WTC11 (cell line): ENCODE data around the gene C18orf32. TPM values are rescaled to one million over a fixed set of nuclear protein-coding genes. Genes with fewer than 3 reads are reported as not detected.
"Not testable (repeated sequence)": the region's sequence is repeated elsewhere in the genome, so short reads cannot be mapped to it uniquely, and the experiment has no call there.

Source experiments
- ATAC-seq: fragments of 200-7000 bp; cut with Tn5 transposase; 2 replicates; pipeline ENCODE4 v1.10.0; 2021; ENCODE audit warnings: mild to moderate bottlenecking, moderate library complexity
- CTCF ChIA-PET: fragments of 300-600 bp; sonication (Branson Sonifier 250); formaldehyde crosslinking; loops from one replicate; lab custom pipeline; 2021; ENCODE audit warnings: antibody characterized with exemption; lab: Charles Lee
- POLR2A ChIA-PET: fragments of 350-600 bp; sonication (Branson Sonifier 250); formaldehyde crosslinking; loops from one replicate; lab custom pipeline; 2021; ENCODE audit warnings: antibody characterized with exemption; lab: Charles Lee
- DNase-seq: peaks from one replicate; pipeline ENCODE4 v3.0.0; 2021; ENCODE audit warnings: low spot score
- H3K27ac Mint-ChIP-seq: 2 replicates; pipeline ENCODE4 v1.8.0; 2021; ENCODE audit warnings: mixed read lengths
- H3K27me3 Mint-ChIP-seq: 2 replicates; pipeline ENCODE4 v1.8.0; 2021; ENCODE audit warnings: low read depth, mild to moderate bottlenecking, moderate library complexity, mixed read lengths
- H3K36me3 Mint-ChIP-seq: 2 replicates; pipeline ENCODE4 v1.8.0; 2021; ENCODE audit warnings: mixed read lengths
- H3K4me1 Mint-ChIP-seq: 2 replicates; pipeline ENCODE4 v1.8.0; 2022; ENCODE audit warnings: mixed read lengths
- H3K4me3 Mint-ChIP-seq: 2 replicates; pipeline ENCODE4 v1.8.0; 2021; ENCODE audit warnings: mild to moderate bottlenecking, moderate library complexity, mixed read lengths
- H3K9me3 Mint-ChIP-seq: 2 replicates; pipeline ENCODE4 v1.8.0; 2021; ENCODE audit warnings: mixed read lengths
- GABPB1 ChIP-seq: sonication (generic); formaldehyde crosslinking; IDR thresholded peaks from 2 replicates; pipeline ENCODE4 v1.8.1; 2023; ENCODE audit warnings: mild to moderate bottlenecking, missing genetic modification reagents
- HMGA2 ChIP-seq: fragments of 250-450 bp; sonication (Bioruptor Pico); IDR thresholded peaks from 2 replicates; pipeline ENCODE4 v1.4.0; 2021; ENCODE audit warnings: mild to moderate bottlenecking, moderate library complexity
- KAT7 ChIP-seq: sonication (generic); formaldehyde crosslinking; IDR thresholded peaks from 2 replicates; pipeline ENCODE4 v1.8.1; 2023; ENCODE audit warnings: missing genetic modification reagents, mild to moderate bottlenecking, borderline replicate concordance
- MYBL2 ChIP-seq: sonication (generic); formaldehyde crosslinking; IDR thresholded peaks from 2 replicates; pipeline ENCODE4 v1.8.1; 2023; ENCODE audit warnings: mild to moderate bottlenecking, moderate library complexity, missing genetic modification reagents
- TP53 ChIP-seq: sonication (generic); formaldehyde crosslinking; IDR thresholded peaks from 2 replicates; pipeline ENCODE4 v1.8.1; 2023; ENCODE audit warnings: mild to moderate bottlenecking, missing genetic modification reagents
- total RNA-seq: library from RNA; stranded (reverse); gene quantifications from 3 replicates; pipeline ENCODE4 v1.2.3, GENCODE V29; 2021
- TF ChIP-seq, protein P1 (sequence below): sonication (generic); formaldehyde crosslinking; IDR thresholded peaks from 2 replicates; pipeline ENCODE4 v1.8.0; 2023; ENCODE audit warnings: mild to moderate bottlenecking, missing genetic modification reagents
- TF ChIP-seq, protein P2 (sequence below): fragments of 250-450 bp; sonication (Bioruptor Pico); IDR thresholded peaks from 2 replicates; pipeline ENCODE4 v1.8.0; 2021; ENCODE audit warnings: mild to moderate bottlenecking
- TF ChIP-seq, protein P3 (sequence below): sonication (generic); formaldehyde crosslinking; IDR thresholded peaks from 2 replicates; pipeline ENCODE4 v1.8.1; 2022; ENCODE audit warnings: missing genetic modification reagents, borderline replicate concordance
- TF ChIP-seq, protein P4 (sequence below): sonication (generic); formaldehyde crosslinking; IDR thresholded peaks from 2 replicates; pipeline ENCODE4 v1.8.1; 2022; ENCODE audit warnings: low read depth, mild to moderate bottlenecking, moderate library complexity, missing genetic modification reagents, borderline replicate concordance
- TF ChIP-seq, protein P5 (sequence below): fragments of 250-450 bp; sonication (Bioruptor Pico); IDR thresholded peaks from 2 replicates; pipeline ENCODE4 v1.9.0; 2021; ENCODE audit warnings: mild to moderate bottlenecking, borderline replicate concordance

C18orf32 gene
- total RNA-seq, 1 experiment from 2014 or later = 32.1 TPM

DNA sequence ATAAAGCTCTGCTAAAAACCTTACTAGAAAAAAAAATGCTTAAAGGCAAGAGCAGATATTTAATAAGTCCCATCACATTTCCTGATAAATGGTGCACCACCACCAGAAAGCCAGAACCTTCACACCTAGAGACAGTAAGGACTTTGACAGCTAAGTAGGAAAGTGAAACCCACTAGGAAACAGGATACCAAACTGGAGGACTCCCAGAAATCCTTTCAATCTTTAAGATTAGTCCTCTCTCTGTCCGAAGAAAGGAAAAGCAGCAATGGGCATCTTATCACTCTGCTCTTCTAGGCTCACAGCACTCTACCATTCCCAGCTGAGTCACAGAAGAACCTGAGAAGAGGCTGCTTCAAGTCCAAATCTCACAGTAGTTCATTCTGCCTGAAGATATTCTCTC is 30.2 kb downstream of the C18orf32 start:
- CTCF ChIA-PET = no interaction called here
- Mint-ChIP-seq H3K4me3 (no peak overlapping the region), H3K36me3 (peaks cover 28% of the 10 kb centered on the region), H3K27me3 (peaks cover 11% of the 10 kb centered on the region), H3K4me1 (peaks cover 13% of the 10 kb centered on the region), H3K27ac (no peak overlapping the region), H3K9me3 (peaks cover 21% of the 10 kb centered on the region)
- DNase-seq = no peak
- POLR2A ChIA-PET = no interaction called here
- TF ChIP-seq, protein P1, sequence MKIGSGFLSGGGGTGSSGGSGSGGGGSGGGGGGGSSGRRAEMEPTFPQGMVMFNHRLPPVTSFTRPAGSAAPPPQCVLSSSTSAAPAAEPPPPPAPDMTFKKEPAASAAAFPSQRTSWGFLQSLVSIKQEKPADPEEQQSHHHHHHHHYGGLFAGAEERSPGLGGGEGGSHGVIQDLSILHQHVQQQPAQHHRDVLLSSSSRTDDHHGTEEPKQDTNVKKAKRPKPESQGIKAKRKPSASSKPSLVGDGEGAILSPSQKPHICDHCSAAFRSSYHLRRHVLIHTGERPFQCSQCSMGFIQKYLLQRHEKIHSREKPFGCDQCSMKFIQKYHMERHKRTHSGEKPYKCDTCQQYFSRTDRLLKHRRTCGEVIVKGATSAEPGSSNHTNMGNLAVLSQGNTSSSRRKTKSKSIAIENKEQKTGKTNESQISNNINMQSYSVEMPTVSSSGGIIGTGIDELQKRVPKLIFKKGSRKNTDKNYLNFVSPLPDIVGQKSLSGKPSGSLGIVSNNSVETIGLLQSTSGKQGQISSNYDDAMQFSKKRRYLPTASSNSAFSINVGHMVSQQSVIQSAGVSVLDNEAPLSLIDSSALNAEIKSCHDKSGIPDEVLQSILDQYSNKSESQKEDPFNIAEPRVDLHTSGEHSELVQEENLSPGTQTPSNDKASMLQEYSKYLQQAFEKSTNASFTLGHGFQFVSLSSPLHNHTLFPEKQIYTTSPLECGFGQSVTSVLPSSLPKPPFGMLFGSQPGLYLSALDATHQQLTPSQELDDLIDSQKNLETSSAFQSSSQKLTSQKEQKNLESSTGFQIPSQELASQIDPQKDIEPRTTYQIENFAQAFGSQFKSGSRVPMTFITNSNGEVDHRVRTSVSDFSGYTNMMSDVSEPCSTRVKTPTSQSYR (CRISPR knock-in tag) = no peak
- TF ChIP-seq, protein P2, sequence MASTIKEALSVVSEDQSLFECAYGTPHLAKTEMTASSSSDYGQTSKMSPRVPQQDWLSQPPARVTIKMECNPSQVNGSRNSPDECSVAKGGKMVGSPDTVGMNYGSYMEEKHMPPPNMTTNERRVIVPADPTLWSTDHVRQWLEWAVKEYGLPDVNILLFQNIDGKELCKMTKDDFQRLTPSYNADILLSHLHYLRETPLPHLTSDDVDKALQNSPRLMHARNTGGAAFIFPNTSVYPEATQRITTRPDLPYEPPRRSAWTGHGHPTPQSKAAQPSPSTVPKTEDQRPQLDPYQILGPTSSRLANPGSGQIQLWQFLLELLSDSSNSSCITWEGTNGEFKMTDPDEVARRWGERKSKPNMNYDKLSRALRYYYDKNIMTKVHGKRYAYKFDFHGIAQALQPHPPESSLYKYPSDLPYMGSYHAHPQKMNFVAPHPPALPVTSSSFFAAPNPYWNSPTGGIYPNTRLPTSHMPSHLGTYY (CRISPR knock-in tag) = no peak
- TF ChIP-seq, protein P3, sequence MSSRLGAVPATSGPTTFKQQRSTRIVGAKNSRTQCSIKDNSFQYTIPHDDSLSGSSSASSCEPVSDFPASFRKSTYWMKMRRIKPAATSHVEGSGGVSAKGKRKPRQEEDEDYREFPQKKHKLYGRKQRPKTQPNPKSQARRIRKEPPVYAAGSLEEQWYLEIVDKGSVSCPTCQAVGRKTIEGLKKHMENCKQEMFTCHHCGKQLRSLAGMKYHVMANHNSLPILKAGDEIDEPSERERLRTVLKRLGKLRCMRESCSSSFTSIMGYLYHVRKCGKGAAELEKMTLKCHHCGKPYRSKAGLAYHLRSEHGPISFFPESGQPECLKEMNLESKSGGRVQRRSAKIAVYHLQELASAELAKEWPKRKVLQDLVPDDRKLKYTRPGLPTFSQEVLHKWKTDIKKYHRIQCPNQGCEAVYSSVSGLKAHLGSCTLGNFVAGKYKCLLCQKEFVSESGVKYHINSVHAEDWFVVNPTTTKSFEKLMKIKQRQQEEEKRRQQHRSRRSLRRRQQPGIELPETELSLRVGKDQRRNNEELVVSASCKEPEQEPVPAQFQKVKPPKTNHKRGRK (CRISPR knock-in tag) = no peak
- TF ChIP-seq GABPB1 (CRISPR knock-in tag) (no peak), MYBL2 (CRISPR knock-in tag) (no peak), TP53 (no peak), HMGA2 (CRISPR knock-in tag) (no peak), KAT7 (CRISPR knock-in tag) (no peak)
- TF ChIP-seq, protein P4, sequence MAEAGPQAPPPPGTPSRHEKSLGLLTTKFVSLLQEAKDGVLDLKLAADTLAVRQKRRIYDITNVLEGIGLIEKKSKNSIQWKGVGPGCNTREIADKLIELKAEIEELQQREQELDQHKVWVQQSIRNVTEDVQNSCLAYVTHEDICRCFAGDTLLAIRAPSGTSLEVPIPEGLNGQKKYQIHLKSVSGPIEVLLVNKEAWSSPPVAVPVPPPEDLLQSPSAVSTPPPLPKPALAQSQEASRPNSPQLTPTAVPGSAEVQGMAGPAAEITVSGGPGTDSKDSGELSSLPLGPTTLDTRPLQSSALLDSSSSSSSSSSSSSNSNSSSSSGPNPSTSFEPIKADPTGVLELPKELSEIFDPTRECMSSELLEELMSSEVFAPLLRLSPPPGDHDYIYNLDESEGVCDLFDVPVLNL = no peak
- TF ChIP-seq, protein P5, sequence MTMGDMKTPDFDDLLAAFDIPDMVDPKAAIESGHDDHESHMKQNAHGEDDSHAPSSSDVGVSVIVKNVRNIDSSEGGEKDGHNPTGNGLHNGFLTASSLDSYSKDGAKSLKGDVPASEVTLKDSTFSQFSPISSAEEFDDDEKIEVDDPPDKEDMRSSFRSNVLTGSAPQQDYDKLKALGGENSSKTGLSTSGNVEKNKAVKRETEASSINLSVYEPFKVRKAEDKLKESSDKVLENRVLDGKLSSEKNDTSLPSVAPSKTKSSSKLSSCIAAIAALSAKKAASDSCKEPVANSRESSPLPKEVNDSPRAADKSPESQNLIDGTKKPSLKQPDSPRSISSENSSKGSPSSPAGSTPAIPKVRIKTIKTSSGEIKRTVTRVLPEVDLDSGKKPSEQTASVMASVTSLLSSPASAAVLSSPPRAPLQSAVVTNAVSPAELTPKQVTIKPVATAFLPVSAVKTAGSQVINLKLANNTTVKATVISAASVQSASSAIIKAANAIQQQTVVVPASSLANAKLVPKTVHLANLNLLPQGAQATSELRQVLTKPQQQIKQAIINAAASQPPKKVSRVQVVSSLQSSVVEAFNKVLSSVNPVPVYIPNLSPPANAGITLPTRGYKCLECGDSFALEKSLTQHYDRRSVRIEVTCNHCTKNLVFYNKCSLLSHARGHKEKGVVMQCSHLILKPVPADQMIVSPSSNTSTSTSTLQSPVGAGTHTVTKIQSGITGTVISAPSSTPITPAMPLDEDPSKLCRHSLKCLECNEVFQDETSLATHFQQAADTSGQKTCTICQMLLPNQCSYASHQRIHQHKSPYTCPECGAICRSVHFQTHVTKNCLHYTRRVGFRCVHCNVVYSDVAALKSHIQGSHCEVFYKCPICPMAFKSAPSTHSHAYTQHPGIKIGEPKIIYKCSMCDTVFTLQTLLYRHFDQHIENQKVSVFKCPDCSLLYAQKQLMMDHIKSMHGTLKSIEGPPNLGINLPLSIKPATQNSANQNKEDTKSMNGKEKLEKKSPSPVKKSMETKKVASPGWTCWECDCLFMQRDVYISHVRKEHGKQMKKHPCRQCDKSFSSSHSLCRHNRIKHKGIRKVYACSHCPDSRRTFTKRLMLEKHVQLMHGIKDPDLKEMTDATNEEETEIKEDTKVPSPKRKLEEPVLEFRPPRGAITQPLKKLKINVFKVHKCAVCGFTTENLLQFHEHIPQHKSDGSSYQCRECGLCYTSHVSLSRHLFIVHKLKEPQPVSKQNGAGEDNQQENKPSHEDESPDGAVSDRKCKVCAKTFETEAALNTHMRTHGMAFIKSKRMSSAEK = no peak
- ATAC-seq = no peak

DNA sequence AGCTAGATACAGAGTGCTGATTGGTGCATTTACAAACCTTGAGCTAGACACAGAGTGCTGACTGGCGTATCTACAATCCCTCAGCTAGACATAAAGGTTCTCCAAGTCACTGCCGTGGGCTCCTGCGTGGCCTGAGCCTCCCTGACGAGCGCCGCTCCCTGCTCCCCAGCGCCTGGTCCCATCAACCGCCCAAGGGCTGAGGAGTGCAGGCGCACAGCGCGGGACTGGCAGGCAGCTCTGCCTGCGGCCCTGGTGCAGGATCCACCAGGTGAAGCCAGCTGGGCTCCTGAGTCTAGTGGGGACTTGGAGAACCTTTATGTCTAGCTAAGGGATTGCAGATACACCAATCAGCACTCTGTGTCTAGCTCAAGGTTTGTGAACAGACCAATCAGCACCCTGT is 34.5 kb downstream of the C18orf32 start:
- H3K4me1 Mint-ChIP-seq, H3K27me3 Mint-ChIP-seq, CTCF ChIA-PET, H3K4me3 Mint-ChIP-seq, DNase-seq, ATAC-seq, H3K27ac Mint-ChIP-seq: not testable (repeated sequence)
- Mint-ChIP-seq H3K36me3 (peaks cover 65% of the 10 kb centered on the region), H3K9me3 (peaks cover 55% of the 10 kb centered on the region)
- POLR2A ChIA-PET = interaction anchor here (0.5 kb wide), 1 partner anchor 491 kb away, joined by 3 read pairs; no protein-coding TSS in a partner anchor
